ENCODE data around the gene ALAS2.
A peak's percentile ranks its signal among the peaks of the same experiment; 100 is the strongest.

GRCh38 chrX:54999717-55000598, 30.8 kb downstream of the ALAS2 start, which contains the start of gene APEX2:
- peak; percentile 67 for TF ChIP-seq TAF1 (IDR thresholded peaks at IDR 0.05; ENCODE audit: low read depth)
- no peak for TF ChIP-seq REST (IDR thresholded peaks at IDR 0.05; ENCODE audit: low read depth)
- no peak for TF ChIP-seq CEBPB (IDR thresholded peaks at IDR 0.05)
- TF ChIP-seq MAX (IDR thresholded peaks at IDR 0.05), result peak; percentile 32; the same call in 1 of the 2 replicates
- no peak for TF ChIP-seq USF1 (IDR thresholded peaks at IDR 0.05)
- no peak for TF ChIP-seq RAD21 (IDR thresholded peaks at IDR 0.05; ENCODE audit: low read depth)
- TF ChIP-seq EP300 (IDR thresholded peaks at IDR 0.05; ENCODE audit: borderline replicate concordance), result no peak
- TF ChIP-seq YY1 (IDR thresholded peaks at IDR 0.05; ENCODE audit: low read depth), result no peak
- TF ChIP-seq EGR1 (IDR thresholded peaks at IDR 0.05), result no peak
- no peak for TF ChIP-seq CREB1 (IDR thresholded peaks at IDR 0.05; ENCODE audit: low read depth)
- TF ChIP-seq NFIC (IDR thresholded peaks at IDR 0.05), result no peak
- TF ChIP-seq TCF12 (IDR thresholded peaks at IDR 0.05; ENCODE audit: low read depth), result no peak
